Brain microvascular endothelial cell (primary cell): ENCODE data around the gene MED9.

Experiments
- DNase-seq: peaks from one replicate; pipeline ENCODE4 v3.0.0-alpha.2; 2020
- H3K27ac ChIP-seq: fragments of 250-450 bp; sonication (Bioruptor Pico); 2 replicates; pipeline ENCODE4 v1.5.1; 2020; ENCODE audit warnings: mild to moderate bottlenecking, moderate library complexity
- H3K27me3 ChIP-seq: fragments of 250-450 bp; sonication (Bioruptor Pico); replicated peaks from 2 replicates; pipeline ENCODE4 v1.5.1; 2020; ENCODE audit warnings: mild to moderate bottlenecking
- H3K36me3 ChIP-seq: fragments of 250-450 bp; sonication (Bioruptor Pico); replicated peaks from 2 replicates; pipeline ENCODE4 v1.5.1; 2020; ENCODE audit warnings: mild to moderate bottlenecking
- H3K4me3 ChIP-seq: 2 replicates; pipeline ENCODE4 v1.5.1; 2011; ENCODE audit warnings: low read depth, mild to moderate bottlenecking, control low read depth, low read length, moderate library complexity
- CTCF ChIP-seq: IDR thresholded peaks from 2 replicates; pipeline ENCODE4 v1.5.1; 2011; ENCODE audit warnings: low read depth, mild to moderate bottlenecking, moderate library complexity, low read length, control low read depth, inconsistent platforms; ENCODE audit errors: missing control alignments
- in situ Hi-C: cut with HindIII; loops from 2 replicates; pipeline ENCODE4 v1.10.0; 2017; ENCODE audit warnings: low sequenced_read_pairs, low pct_ligation_motif_present

Gene MED9

GRCh38 chr17:17435323-17435722 is 41.5 kb upstream of the MED9 start:
- no peak overlapping the region for H3K4me3 ChIP-seq

GRCh38 chr17:17437461-17437860 is 39.3 kb upstream of the MED9 start:
- H3K27ac ChIP-seq: no peak overlapping the region
- in situ Hi-C loops: no loop called here
- H3K27me3 ChIP-seq: no peaks in the 10 kb centered on the region

More at GRCh38 chr17:17435323-17435722, 41.5 kb upstream of the MED9 start:
- H3K36me3 ChIP-seq: no peaks in the 10 kb centered on the region
- peaks cover under 1% of the 10 kb centered on the region for H3K27me3 ChIP-seq
- TF ChIP-seq CTCF: peak; percentile 68
- in situ Hi-C loops: no loop called here
- DNase-seq: peak; percentile 67
- no peak overlapping the region for H3K27ac ChIP-seq

GRCh38 chr17:17437893-17438292 is 38.9 kb upstream of the MED9 start:
- H3K27me3 ChIP-seq: no peaks in the 10 kb centered on the region
- no peak for DNase-seq
- TF ChIP-seq CTCF: no peak
- H3K27ac ChIP-seq: no peak overlapping the region
- H3K4me3 ChIP-seq: no peak overlapping the region
- in situ Hi-C loops: no loop called here
- no peaks in the 10 kb centered on the region for H3K36me3 ChIP-seq

More at GRCh38 chr17:17437461-17437860, 39.3 kb upstream of the MED9 start:
- TF ChIP-seq CTCF: no peak
- H3K36me3 ChIP-seq: no peaks in the 10 kb centered on the region
- no peak for DNase-seq
- H3K4me3 ChIP-seq: no peak overlapping the region

- no peaks in the 10 kb centered on the region for H3K27me3 ChIP-seq
- no peaks in the 10 kb centered on the region for H3K36me3 ChIP-seq
- in situ Hi-C loops: no loop called here
- peak; percentile 51 for DNase-seq
- peak; percentile 80 for TF ChIP-seq CTCF
- no peak overlapping the region for H3K4me3 ChIP-seq
- no peak overlapping the region for H3K27ac ChIP-seq
Measured at GRCh38 chr17:17440010-17440843, 36.6 kb upstream of the MED9 start.

GRCh38 chr17:17440938-17441675 is 35.7 kb upstream of the MED9 start:
- no peak overlapping the region for H3K4me3 ChIP-seq
- H3K27me3 ChIP-seq: no peaks in the 10 kb centered on the region
- in situ Hi-C loops: no loop called here
- no peak overlapping the region for H3K27ac ChIP-seq
- no peak for TF ChIP-seq CTCF
- H3K36me3 ChIP-seq: no peaks in the 10 kb centered on the region
- no peak for DNase-seq
